Activated T-cell treated with anti-CD3 and anti-CD28 coated beads, Interleukin-2, amount 50 U/mL, for 48 hours (primary cell): Measurements from ENCODE around the gene HLA-DPB1.
"Not testable (repeated sequence)": the region's sequence is repeated elsewhere in the genome, so short reads cannot be mapped to it uniquely, and the experiment has no call there.

Experiments used
- DNase-seq, 2 experiments: peaks; one replicate each; pipeline ENCODE4 v3.0.0-alpha.2; 2020

The HLA-DPB1 gene

GRCh38 chr6:33075568-33076405, at the start of gene HLA-DPB1:
Gene HLA-DPB1, plus strand, starts transcription at chr6:33075990. Its CDS starts 52 bp downstream, at chr6:33076042.
- peak; percentile 40 to 49 for DNase-seq

DNA sequence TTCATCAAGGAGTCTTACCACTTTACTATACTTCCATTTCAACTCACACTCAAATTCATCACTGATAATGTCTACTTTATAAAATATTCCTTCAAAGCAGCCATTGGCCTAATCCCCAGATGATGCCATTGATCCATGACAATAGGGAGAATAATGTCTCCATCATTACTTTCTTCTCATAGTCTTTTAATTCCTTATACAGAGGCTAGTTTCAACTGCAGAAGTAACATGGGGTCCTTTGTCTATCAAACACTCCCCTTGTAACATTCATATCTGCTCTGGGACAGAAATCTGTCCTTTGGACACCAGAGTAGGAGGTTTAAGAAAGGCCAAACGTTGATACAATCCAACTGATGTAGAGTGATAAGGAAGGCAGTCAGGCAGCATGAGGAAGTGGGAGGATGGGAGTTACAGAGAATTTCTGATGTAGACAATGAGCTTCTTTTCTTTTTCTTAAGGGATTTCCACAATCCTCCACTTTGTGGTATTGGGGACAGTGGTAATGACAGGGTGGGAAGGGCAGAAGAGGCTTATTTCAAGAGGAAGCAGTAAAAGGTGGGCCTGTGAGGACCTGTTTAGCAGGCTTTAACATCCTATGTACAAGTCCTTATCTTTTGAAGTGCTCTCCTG, 47.5 kb upstream of the HLA-DPB1 start:
- DNase-seq: no peak

DNA sequence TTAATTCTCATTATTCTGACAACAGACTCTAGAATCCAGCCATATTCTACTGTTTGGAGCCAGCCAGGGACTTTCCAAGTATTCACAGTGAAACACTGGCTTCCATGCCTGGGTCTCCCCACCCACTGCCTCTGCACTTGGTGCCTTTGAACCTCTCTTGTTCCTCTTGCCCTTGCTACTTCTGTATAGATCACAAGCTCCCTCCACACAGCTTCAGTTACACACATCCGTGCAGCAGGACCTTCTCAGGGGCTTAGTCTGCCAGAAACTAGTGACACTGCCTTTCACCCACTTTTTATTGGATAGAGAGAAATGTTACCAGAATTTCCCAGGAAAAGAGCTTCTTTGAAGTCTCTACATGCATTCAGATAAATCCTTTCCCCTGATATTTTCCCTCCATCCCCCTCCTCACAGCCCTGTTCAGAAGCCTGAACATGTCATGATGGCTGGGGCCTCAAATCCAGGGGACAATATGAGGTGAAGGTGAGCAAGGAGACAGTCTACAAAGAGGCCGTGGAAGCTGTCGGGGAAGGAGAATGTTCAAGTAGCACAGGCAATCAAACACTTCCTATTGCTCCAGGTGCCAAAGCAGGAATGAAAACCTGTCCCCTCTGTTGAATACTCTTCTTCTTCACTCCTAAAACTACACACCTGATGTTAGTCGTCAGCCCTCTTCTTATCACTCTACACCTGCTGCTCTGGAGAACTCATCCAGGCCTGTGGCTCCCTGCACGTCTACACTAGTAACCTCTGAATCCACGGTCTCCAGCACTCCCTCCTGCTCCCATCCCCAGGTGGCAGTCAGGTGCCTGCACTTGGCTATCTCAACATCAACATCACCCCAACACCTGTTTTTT, 46.2 kb upstream of the HLA-DPB1 start:
- no peak for DNase-seq

DNA sequence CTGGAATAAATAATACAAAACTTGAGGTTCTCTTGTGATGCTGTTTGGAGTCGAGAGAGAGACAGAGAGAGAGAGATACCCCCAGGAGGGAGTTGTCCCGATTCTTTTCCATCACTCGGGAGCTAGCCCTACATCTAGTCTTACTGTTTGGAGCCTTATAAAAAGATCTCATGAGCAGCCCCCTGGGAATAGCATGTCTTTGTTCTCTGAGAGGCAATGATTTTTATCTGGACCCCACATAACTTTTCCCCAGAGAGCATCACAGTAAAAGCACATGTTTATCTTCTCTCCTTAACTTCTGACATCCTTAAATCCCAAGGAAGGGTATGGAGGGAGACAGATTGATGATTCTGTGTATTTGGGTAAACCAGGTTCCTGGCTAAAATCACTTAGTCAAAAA, 45.5 kb upstream of the HLA-DPB1 start:
- no peak for DNase-seq

- DNase-seq: no peak
These were observed 41.2 kb upstream of the HLA-DPB1 start for GRCh38 chr6:33034554-33034953.

DNA sequence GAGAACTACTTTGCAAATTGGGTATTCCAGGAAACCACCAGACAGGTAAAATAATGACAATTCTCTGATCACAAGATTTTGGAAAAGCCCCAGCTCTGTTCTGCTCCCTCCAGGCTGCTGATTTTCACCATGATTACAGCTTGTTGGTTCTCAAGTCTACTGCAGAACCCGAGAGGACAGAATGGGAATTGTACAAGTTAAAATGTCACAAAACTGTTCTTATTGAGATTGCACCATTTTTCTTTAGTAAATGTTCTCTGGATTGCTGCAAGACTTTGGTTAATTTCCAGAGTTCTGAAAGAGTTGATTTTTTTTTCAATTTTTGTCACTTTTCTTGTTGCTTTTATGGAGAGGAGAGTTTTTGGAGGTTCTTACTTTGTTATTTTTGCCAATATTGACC, 39.3 kb upstream of the HLA-DPB1 start:
- no peak for DNase-seq

- no peak for DNase-seq
These were observed 35.6 kb upstream of the HLA-DPB1 start for GRCh38 chr6:33040157-33040556.

- DNase-seq: no peak
These were observed 26.3 kb upstream of the HLA-DPB1 start for GRCh38 chr6:33049323-33050013.

DNA sequence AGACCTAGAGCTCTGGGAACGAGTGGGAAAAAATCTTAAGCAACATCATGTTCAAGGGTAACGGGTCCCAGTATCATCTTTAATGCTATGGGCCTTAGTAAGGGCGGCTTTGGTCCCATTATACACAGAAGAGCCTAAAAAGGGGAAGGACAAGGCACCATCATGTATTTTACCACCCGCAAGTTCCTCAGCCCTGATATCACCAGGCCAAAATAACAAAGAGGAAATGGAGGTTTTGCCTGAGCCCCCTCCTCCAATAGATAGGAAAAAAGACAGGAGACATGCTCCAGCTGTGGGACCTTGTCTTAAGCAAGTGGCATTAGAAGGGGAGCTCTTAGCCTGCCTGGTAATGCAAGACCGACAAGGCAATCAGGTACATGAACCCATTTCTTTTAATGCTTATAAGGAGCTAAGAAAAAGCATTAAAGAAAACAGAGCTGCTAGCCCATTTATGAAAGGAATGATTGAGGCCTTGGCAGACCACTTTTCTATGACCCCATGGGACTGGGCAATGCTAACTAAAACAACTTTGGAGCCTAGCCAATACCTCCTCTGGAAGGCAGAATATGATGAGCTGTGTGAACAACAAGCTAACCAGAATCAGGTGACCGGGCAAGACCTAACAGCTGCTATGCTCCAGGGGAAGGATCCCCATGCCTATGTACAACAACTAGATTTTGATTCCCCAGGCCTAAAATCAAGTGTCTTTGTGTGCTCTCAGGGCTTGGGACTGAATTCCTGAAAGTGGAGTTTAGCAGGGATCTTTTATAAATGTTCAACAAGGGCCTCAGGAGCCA, 25.6 kb upstream of the HLA-DPB1 start:
- no peak for DNase-seq

- no peak for DNase-seq
These were observed 23.2 kb upstream of the HLA-DPB1 start for GRCh38 chr6:33052627-33053026.

GRCh38 chr6:33053230-33053629, 22.6 kb upstream of the HLA-DPB1 start:
- DNase-seq: no peak

GRCh38 chr6:33057222-33058150, 18.3 kb upstream of the HLA-DPB1 start:
- DNase-seq: no peak

DNA sequence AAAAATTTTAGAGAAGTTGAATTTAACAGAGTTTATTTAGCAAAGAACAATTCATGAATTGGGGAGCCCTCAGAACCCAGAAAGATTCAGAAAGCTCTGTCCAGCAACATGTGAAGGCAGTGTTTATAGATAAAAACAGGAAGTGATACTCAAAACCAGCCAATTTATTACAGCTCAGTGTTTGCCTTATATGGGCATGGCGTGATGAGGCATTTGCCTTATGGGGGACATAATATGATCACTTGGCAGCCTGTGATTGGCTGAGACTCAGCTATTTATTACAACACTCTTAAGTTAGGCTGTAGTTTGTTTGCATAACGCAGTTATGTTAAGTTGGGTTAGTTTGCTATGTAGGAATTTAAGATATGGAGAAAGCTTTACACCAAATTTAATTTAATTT, 13.8 kb upstream of the HLA-DPB1 start:
- DNase-seq: no peak

DNA sequence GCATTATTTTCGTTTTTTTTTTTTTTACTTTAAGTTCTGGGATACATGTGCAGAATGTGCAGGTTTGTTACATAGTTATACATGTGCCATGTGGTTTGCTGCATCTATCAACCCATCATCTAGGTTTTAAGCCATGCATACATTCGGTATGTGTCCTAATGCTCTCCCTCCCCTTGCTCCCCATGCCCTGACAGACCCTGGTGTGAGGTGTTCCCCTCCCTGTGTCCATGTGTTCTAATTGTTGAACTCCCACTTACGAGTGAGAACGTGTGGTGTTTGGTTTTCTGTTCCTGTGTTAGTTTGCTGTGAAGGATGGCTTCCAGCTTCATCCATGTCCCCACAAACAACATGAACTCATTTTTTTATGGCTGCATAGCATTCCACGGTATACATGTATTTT, 12.4 kb upstream of the HLA-DPB1 start:
- DNase-seq: not testable (repeated sequence)

DNA sequence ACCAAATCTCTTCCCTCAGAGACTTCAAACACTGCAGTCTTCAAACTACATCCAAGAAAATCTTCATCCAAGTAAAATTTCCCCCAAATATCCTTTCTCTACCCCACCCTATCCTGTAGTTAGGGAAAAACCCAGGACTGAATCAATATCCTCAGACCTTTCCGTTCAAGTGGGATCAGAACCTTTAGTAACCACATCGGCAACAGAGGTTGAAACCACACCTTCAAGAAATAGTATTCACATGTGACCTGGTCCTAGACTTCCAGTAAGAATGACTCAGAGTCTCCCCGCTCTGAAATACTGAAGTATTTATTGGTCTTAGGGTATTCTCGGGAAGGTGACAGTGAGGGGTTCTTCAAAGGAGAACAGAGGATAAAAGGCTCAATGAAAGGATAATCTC, 11.1 kb upstream of the HLA-DPB1 start:
- no peak for DNase-seq

DNA sequence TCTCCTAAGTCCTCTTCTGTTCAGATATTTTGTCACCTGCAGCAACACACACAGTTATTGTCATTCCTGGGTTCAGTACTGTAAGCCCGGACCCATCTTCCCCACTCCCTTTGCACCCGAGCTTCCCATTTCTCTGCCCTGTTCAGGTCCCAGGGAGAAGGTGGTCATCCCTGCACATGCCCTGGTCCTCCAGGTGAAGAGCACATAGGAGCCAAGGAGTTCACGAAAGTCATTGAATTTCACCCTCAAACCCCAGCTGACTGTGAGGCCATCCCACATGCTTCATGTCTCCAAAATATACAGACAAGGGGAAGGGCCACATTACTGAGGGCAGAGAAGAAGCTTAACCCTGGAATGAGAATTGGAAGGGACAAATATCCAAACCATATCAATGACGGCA, 10.5 kb upstream of the HLA-DPB1 start:
- no peak for DNase-seq

- DNase-seq: no peak
These were observed 8.8 kb upstream of the HLA-DPB1 start for GRCh38 chr6:33066917-33067521.

DNA sequence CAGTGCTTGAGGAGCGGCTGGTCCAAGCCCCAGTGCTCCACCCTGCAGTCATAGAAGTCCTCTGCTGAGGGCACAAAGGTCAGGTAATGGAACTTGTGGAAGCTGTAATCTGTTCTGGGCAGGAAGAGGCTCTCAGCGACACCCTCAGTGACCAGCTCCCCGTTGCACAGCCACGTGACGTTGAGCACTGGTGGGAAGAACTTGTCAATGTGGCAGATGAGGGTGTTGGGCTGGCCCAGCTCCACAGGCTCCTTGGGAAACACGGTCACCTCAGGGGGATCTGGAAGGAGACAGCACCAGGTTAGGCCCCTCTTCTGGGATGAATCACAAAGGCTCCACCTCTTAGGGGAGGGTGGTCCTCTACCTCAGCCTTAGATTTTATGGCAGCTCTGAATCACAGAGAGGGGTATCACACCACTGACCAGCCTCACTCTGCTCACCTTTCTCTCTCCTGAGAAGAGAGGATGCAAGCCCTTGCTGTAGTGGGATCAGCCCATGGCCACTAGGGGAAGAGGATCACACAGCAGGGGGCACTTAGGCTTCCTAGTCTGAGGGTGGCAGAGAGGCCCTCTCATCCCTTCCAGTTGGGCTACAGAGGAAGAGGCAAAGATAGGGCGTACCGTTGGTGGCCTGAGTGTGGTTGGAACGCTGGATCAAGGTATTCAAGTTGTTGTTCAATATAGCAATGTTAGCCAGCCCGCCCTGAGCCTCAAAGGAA, 6.6 kb upstream of the HLA-DPB1 start:
- DNase-seq: no peak

DNA sequence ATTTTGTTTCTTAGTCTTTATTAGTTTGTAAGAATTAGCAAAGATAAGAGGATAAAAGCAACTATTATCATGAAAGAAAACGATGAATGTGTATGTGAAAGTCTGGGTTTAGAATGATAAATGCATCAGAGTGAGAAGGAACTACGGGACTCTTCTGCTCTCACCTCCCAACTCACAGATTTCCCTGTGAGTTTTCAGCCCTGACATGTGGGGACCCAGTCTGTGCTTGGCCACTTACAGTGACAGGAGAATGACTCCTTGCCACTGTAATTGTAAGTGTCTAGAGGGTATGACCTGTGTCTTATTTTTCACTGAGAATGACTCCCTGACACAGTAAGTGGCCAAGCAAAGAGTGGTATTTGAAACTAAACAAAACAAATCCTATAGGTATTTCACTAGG, 4.9 kb upstream of the HLA-DPB1 start:
- DNase-seq: no peak

- DNase-seq: no peak
These were observed 4.2 kb upstream of the HLA-DPB1 start for GRCh38 chr6:33071569-33071968.
